Esophagus muscularis mucosa (tissue), 3 donors: Measurements from ENCODE around the gene MSRB3.

Source experiments
- POLR2A ChIP-seq: fragments of 450-650 bp; IDR thresholded peaks from one replicate; pipeline ENCODE4 v1.6.1; 2017; ENCODE audit warnings: antibody characterized with exemption, moderate library complexity, mild to moderate bottlenecking, low read depth
- POLR2AphosphoS5 ChIP-seq, 2 donors: sonication (generic); formaldehyde crosslinking; IDR thresholded peaks; one replicate each; pipeline ENCODE4 v1.6.1; 2017; ENCODE audit warnings: antibody characterized with exemption in 2 of 2
- TF ChIP-seq, protein P1 (sequence below), 3 experiments: fragments of 200-600 bp in 2 of 3; fragments of 450-650 bp in 1 of 3; sonication (generic) in 2 of 3; IDR thresholded peaks; one replicate each; pipeline ENCODE4 v1.5.1; 2017 to 2019; ENCODE audit warnings: antibody characterized with exemption in 3 of 3, mild to moderate bottlenecking in 2 of 3, moderate library complexity in 1 of 3

DNA sequence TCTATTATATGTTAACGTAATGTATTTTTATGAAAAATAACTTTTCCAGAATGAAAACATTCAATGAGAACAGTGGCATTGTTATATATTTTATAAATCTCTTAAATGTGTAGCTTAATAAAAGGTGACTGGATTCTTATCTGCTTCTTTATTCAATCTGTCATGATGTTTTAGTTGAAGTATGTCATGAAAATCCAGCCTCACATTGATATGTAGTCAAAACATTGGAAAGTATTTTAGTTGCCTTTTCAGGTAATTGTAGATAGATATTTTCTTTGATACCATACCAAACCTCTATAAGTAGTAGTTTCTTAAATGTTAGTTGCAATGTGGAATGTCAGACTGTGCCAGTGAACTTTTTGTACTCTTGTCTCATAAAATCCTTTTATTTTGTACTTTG lies 41.3 kb upstream of the MSRB3 start:
- TF ChIP-seq, protein P1, sequence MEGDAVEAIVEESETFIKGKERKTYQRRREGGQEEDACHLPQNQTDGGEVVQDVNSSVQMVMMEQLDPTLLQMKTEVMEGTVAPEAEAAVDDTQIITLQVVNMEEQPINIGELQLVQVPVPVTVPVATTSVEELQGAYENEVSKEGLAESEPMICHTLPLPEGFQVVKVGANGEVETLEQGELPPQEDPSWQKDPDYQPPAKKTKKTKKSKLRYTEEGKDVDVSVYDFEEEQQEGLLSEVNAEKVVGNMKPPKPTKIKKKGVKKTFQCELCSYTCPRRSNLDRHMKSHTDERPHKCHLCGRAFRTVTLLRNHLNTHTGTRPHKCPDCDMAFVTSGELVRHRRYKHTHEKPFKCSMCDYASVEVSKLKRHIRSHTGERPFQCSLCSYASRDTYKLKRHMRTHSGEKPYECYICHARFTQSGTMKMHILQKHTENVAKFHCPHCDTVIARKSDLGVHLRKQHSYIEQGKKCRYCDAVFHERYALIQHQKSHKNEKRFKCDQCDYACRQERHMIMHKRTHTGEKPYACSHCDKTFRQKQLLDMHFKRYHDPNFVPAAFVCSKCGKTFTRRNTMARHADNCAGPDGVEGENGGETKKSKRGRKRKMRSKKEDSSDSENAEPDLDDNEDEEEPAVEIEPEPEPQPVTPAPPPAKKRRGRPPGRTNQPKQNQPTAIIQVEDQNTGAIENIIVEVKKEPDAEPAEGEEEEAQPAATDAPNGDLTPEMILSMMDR (IDR thresholded peaks at IDR 0.05) = no peak
- no peak for TF ChIP-seq POLR2A
- TF ChIP-seq POLR2AphosphoS5 (IDR thresholded peaks at IDR 0.05) = no peak
